ENCODE results near the gene GPR152. TPM values are rescaled to one million over a fixed set of nuclear protein-coding genes. Genes with fewer than 3 reads are reported as not detected.
"Not testable (repeated sequence)": the region's sequence is repeated elsewhere in the genome, so short reads cannot be mapped to it uniquely, and the experiment has no call there.

GPR152 gene
- total and polyA plus RNA-seq, 2 donors (not counting 3 experiments of a cell fraction or from before 2014, with no cell fraction given): not detected

GRCh38 chr11:67466367-67466766 is 13.8 kb upstream of the GPR152 start:
- no TSS peak for BruUV-seq (replicated peaks)
- no peak overlapping the region for H3K9ac ChIP-seq (replicated peaks; ENCODE audit: extremely low read depth, insufficient read depth, low read length)
- H3K79me2 ChIP-seq (ENCODE audit: control insufficient read depth, insufficient read depth, low read length): no peaks in the 10 kb centered on the region
- no peak overlapping the region for H2AFZ ChIP-seq (ENCODE audit: low read depth, low read length)
- ChIA-PET CTCF (no interaction called here), POLR2A (no interaction called here)
- no peak for TF ChIP-seq POLR2A (IDR thresholded peaks at IDR 0.05; ENCODE audit: low read depth, low read length)
- TF ChIP-seq MAX (IDR thresholded peaks at IDR 0.05; ENCODE audit: insufficient read depth, insufficient read length): no peak
- no peak for TF ChIP-seq GATA2 (IDR thresholded peaks at IDR 0.05; ENCODE audit: insufficient read depth, insufficient read length, low read depth, low read length)
- TF ChIP-seq CTCF (IDR thresholded peaks at IDR 0.05; ENCODE audit: extremely low read depth in 1 of 2, insufficient read depth in 1 of 2, low read depth in 1 of 2, low read length in 2 of 2): no peak
- TF ChIP-seq JUN (IDR thresholded peaks at IDR 0.05; ENCODE audit: borderline replicate concordance, insufficient read depth, insufficient read length, low read depth): no peak
- TF ChIP-seq MYC (IDR thresholded peaks at IDR 0.05; ENCODE audit: low read depth, low read length): no peak
- TF ChIP-seq EZH2 (IDR thresholded peaks at IDR 0.05; ENCODE audit: borderline replicate concordance, low read depth, low read length, severe bottlenecking): no peak
- no peak for TF ChIP-seq FOS (IDR thresholded peaks at IDR 0.05; ENCODE audit: borderline replicate concordance, insufficient read depth, low read length)
- no peak for TF ChIP-seq POLR2AphosphoS5 (IDR thresholded peaks at IDR 0.05; ENCODE audit: insufficient read depth, low read depth, low read length)
- peaks cover 19% of the 10 kb centered on the region for H3K4me1 ChIP-seq (ENCODE audit: control insufficient read depth, extremely low read depth, insufficient read depth, low read length)
- no peaks in the 10 kb centered on the region for H3K9me3 ChIP-seq (replicated peaks; ENCODE audit: control insufficient read depth, insufficient read depth, low read length)
- no peak overlapping the region for H3K4me3 ChIP-seq (replicated peaks in 1 of 3; ENCODE audit: insufficient read depth in 1 of 3, low read depth in 1 of 3, low read length in 3 of 3)
- no peak overlapping the region for H3K27ac ChIP-seq (ENCODE audit: insufficient read depth, low read depth, low read length)
- no peaks in the 10 kb centered on the region for H3K36me3 ChIP-seq (ENCODE audit: control insufficient read depth in 2 of 2, extremely low read depth in 1 of 2, insufficient read depth in 2 of 2, low read length in 2 of 2)
- dilution Hi-C loops (cut with MboI; ENCODE audit: extremely low pct_ligation_motif_present, low sequenced_read_pairs): no loop called here
- no peak for FAIRE-seq
- no peaks in the 10 kb centered on the region for H3K9me1 ChIP-seq (replicated peaks; ENCODE audit: control insufficient read depth, extremely low read depth, insufficient read depth, low read length)
- no peak overlapping the region for H3K4me2 ChIP-seq (ENCODE audit: insufficient read depth, low read length)
- no peaks in the 10 kb centered on the region for H4K20me1 ChIP-seq (replicated peaks; ENCODE audit: control insufficient read depth, extremely low read depth, insufficient read depth, low read length)
- intact Hi-C loops (cut with micrococcal nuclease): loop anchor here (5.0 kb wide), 1 partner anchor 96 kb away; no protein-coding TSS in a partner anchor
- no peaks in the 10 kb centered on the region for H3K27me3 ChIP-seq (ENCODE audit: control insufficient read depth in 2 of 2, insufficient read depth in 2 of 2, low read length in 2 of 2)
- DNase-seq (ENCODE audit: low read depth, low spot score): no peak

- intact Hi-C loops (cut with micrococcal nuclease): loop anchor here (2.0 to 5.0 kb wide), 2 partner anchors 45 to 97 kb away; no protein-coding TSS in a partner anchor
- CTCF ChIA-PET: interaction anchor here (0.8 kb wide), 1 partner anchor 64 kb away, joined by 4 read pairs; the partner anchor contains the start of gene PPP1CA
- H3K4me3 ChIP-seq (replicated peaks in 1 of 3; ENCODE audit: insufficient read depth in 1 of 3, low read depth in 1 of 3, low read length in 3 of 3); H4K20me1 ChIP-seq (replicated peaks; ENCODE audit: control insufficient read depth, extremely low read depth, insufficient read depth, low read length); H3K36me3 ChIP-seq (ENCODE audit: control insufficient read depth in 2 of 2, extremely low read depth in 1 of 2, insufficient read depth in 2 of 2, low read length in 2 of 2); H3K9ac ChIP-seq (replicated peaks; ENCODE audit: extremely low read depth, insufficient read depth, low read length); BruUV-seq (replicated peaks); dilution Hi-C loops (cut with MboI; ENCODE audit: extremely low pct_ligation_motif_present, low sequenced_read_pairs); FAIRE-seq; DNase-seq (ENCODE audit: low read depth, low spot score); H3K4me2 ChIP-seq (ENCODE audit: insufficient read depth, low read length); H3K27me3 ChIP-seq (ENCODE audit: control insufficient read depth in 2 of 2, insufficient read depth in 2 of 2, low read length in 2 of 2); H3K9me3 ChIP-seq (replicated peaks; ENCODE audit: control insufficient read depth, insufficient read depth, low read length); H2AFZ ChIP-seq (ENCODE audit: low read depth, low read length); H3K79me2 ChIP-seq (ENCODE audit: control insufficient read depth, insufficient read depth, low read length); H3K9me1 ChIP-seq (replicated peaks; ENCODE audit: control insufficient read depth, extremely low read depth, insufficient read depth, low read length); POLR2A ChIA-PET; H3K27ac ChIP-seq (ENCODE audit: insufficient read depth, low read depth, low read length): not testable (repeated sequence)
- H3K4me1 ChIP-seq (ENCODE audit: control insufficient read depth, extremely low read depth, insufficient read depth, low read length): peaks cover 19% of the 10 kb centered on the region
These were observed 13.0 kb upstream of the GPR152 start for GRCh38 chr11:67465530-67465929.

Data from endothelial cell of umbilical vein (primary cell).